ENCODE results near the gene FCN2. TPM values are rescaled to one million over a fixed set of nuclear protein-coding genes. Genes with fewer than 3 reads are reported as not detected.

Gene FCN2
- total RNA-seq, 1 donor from 2014 or later: not detected

DNA sequence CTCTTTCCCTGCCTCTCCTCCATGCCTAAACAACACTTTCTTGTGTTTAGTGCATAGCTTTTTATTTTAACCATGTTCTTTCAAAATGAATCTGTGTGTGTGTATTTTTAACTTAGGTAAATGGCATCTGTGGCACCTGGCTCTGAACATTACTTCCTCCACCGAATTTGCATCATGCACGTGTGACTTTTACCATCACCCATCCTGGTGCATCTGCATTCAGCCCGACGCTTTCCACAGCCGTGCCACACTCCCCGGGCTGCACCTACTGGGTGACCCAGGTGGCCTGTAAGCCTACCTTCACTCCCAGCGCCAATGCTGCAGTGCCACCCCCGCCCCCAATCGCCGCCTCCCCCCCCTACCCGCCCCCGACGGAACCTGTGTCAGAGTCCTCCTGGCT, 49.8 kb downstream of the FCN2 start:
- Histone ChIP-seq H3K9ac (no peak overlapping the region), H2AFZ (replicated peaks) (no peak overlapping the region), H3K79me2 (ENCODE audit: low read depth) (no peaks in the 10 kb centered on the region), H3K27ac (no peak overlapping the region), H3F3A (ENCODE audit: low read depth) (peaks cover 13% of the 10 kb centered on the region), H3K9me3 (ENCODE audit: low read depth) (no peaks in the 10 kb centered on the region), H3K4me2 (no peak overlapping the region), H3K27me3 (no peaks in the 10 kb centered on the region), H3K4me3 (no peak overlapping the region), H3K36me3 (no peaks in the 10 kb centered on the region), H4K20me1 (ENCODE audit: low read depth) (no peaks in the 10 kb centered on the region), H3K4me1 (peaks cover 12% of the 10 kb centered on the region)
- peaks cover 12% of the 10 kb centered on the region for H3K27me3 Mint-ChIP-seq (ENCODE audit: insufficient read depth, low read depth)
- DNase-seq (ENCODE audit: low spot score): no peak
- no peaks in the 10 kb centered on the region for H3K9me3 Mint-ChIP-seq
- peaks cover 2% of the 10 kb centered on the region for H3K36me3 Mint-ChIP-seq
- H3K4me3 Mint-ChIP-seq: no peak overlapping the region
- no peak for TF ChIP-seq EZH2phosphoT487 (IDR thresholded peaks at IDR 0.05)
- no peak for TF ChIP-seq CTCF (IDR thresholded peaks at IDR 0.05)
- TF ChIP-seq EZH2 (IDR thresholded peaks at IDR 0.05): no peak
- no peak overlapping the region for H3K27ac Mint-ChIP-seq
- H3K4me1 Mint-ChIP-seq: peaks cover 26% of the 10 kb centered on the region

GRCh38 chr9:134932171-134932570, 51.6 kb downstream of the FCN2 start:
- H2AFZ ChIP-seq (replicated peaks): no peak overlapping the region
- H3K27me3 ChIP-seq: no peaks in the 10 kb centered on the region
- H3K36me3 ChIP-seq: no peaks in the 10 kb centered on the region
- H3F3A ChIP-seq (ENCODE audit: low read depth): peaks cover 29% of the 10 kb centered on the region
- no peak overlapping the region for H3K9ac ChIP-seq
- no peak overlapping the region for H3K4me2 ChIP-seq
- H3K4me3 ChIP-seq: no peak overlapping the region
- H3K4me1 ChIP-seq: peaks cover 30% of the 10 kb centered on the region
- Mint-ChIP-seq H3K4me3 (no peak overlapping the region), H3K36me3 (peaks cover 2% of the 10 kb centered on the region), H3K9me3 (no peaks in the 10 kb centered on the region), H3K4me1 (peaks cover 43% of the 10 kb centered on the region), H3K27ac (no peak overlapping the region), H3K27me3 (ENCODE audit: insufficient read depth, low read depth) (peaks cover 18% of the 10 kb centered on the region)
- H4K20me1 ChIP-seq (ENCODE audit: low read depth): no peaks in the 10 kb centered on the region
- TF ChIP-seq CTCF (IDR thresholded peaks at IDR 0.05) (no peak), EZH2 (IDR thresholded peaks at IDR 0.05) (no peak), EZH2phosphoT487 (IDR thresholded peaks at IDR 0.05) (no peak)
- H3K79me2 ChIP-seq (ENCODE audit: low read depth): no peaks in the 10 kb centered on the region
- no peak overlapping the region for H3K27ac ChIP-seq
- no peak for DNase-seq (ENCODE audit: low spot score)
- H3K9me3 ChIP-seq (ENCODE audit: low read depth): no peaks in the 10 kb centered on the region

GRCh38 chr9:134932606-134933005, 52.0 kb downstream of the FCN2 start:
- Histone ChIP-seq H3F3A (ENCODE audit: low read depth) (peaks cover 29% of the 10 kb centered on the region), H3K79me2 (ENCODE audit: low read depth) (no peaks in the 10 kb centered on the region), H3K9me3 (ENCODE audit: low read depth) (no peaks in the 10 kb centered on the region), H3K9ac (no peak overlapping the region), H3K4me3 (no peak overlapping the region), H3K36me3 (no peaks in the 10 kb centered on the region), H3K27ac (no peak overlapping the region), H3K4me1 (peaks cover 34% of the 10 kb centered on the region), H3K4me2 (no peak overlapping the region), H4K20me1 (ENCODE audit: low read depth) (no peaks in the 10 kb centered on the region), H3K27me3 (no peaks in the 10 kb centered on the region), H2AFZ (replicated peaks) (no peak overlapping the region)
- H3K36me3 Mint-ChIP-seq: peaks cover 2% of the 10 kb centered on the region
- TF ChIP-seq EZH2 (IDR thresholded peaks at IDR 0.05) (no peak), CTCF (IDR thresholded peaks at IDR 0.05) (no peak), EZH2phosphoT487 (IDR thresholded peaks at IDR 0.05) (no peak)
- no peak overlapping the region for H3K27ac Mint-ChIP-seq
- H3K9me3 Mint-ChIP-seq: no peaks in the 10 kb centered on the region
- H3K27me3 Mint-ChIP-seq (ENCODE audit: insufficient read depth, low read depth): peaks cover 20% of the 10 kb centered on the region
- no peak overlapping the region for H3K4me3 Mint-ChIP-seq
- H3K4me1 Mint-ChIP-seq: peaks cover 47% of the 10 kb centered on the region
- DNase-seq (ENCODE audit: low spot score): no peak

Measured in neural progenitor cell (in vitro differentiated cells).